Measurements from ENCODE around the gene CEP128.

Gene CEP128

GRCh38 chr14:80607430-80608190 is 333.9 kb downstream of the CEP128 start:
- DNase-seq (ENCODE audit: low spot score), result no peak

GRCh38 chr14:80606347-80606772 is 335.2 kb downstream of the CEP128 start:
- no peak for DNase-seq (ENCODE audit: low spot score)

DNA sequence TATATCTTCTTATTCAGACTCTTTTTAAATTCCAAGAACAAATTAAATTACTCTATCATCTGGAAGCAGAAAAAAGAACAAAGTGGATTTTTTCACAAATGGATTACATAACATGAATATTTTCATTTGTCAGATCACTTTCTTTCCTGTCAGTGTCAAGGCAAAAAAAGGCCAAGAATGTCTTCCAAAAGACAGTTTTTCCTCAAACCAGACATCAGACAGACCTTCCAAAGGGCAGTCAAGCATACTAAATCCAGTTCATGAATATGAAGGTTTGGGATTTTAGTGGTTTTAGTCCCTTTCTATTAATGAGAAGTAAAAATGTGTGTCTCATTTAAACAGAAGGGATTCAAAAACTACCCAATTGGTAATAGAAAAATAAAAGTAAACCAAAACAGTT is 336.0 kb downstream of the CEP128 start:
- DNase-seq (ENCODE audit: low spot score), result no peak

DNA sequence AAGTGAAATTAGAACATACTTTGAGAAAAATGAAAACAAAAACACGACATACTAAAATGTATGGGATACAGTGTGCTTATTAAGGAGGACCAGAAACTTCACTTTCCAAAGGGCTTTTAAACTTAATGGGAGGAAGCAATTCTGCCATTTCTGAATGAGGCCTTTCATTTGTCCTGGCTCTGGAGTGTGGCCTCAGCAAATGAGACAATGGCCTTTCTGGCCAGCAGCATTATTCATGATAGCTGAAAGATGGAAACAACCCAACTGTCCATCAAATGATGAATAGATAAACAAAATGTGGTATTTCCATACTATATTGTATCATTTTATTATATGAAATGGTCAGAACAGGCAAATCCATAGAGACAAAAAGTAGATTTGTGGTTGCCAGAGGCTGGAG is 338.6 kb downstream of the CEP128 start:
- no peak for DNase-seq (ENCODE audit: low spot score)

GRCh38 chr14:80587096-80587724 is 354.3 kb downstream of the CEP128 start:
- peak; percentile 11 for DNase-seq (ENCODE audit: low spot score)

DNA sequence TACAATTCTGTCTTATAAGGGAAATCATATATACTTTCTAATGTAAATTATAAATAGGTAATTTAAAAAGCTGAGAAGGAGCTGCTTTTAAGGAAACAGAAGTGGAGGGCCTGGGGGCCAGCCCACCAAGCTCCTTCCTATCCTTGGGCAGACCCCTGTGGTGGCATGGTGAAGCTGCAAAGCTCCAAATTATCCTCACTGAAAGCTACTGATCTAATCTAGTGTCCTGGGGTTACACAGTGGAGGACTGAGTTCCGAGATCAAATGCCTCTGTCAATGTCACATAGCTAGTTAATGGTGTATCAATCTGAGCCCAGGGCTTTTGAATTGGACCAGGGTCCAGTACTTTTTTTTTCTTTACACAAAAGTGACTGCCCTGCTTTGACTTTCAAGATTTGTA is 355.4 kb downstream of the CEP128 start:
- no peak for DNase-seq (ENCODE audit: low spot score)

GRCh38 chr14:80585506-80585835 is 356.1 kb downstream of the CEP128 start:
- no peak for DNase-seq (ENCODE audit: low spot score)

DNA sequence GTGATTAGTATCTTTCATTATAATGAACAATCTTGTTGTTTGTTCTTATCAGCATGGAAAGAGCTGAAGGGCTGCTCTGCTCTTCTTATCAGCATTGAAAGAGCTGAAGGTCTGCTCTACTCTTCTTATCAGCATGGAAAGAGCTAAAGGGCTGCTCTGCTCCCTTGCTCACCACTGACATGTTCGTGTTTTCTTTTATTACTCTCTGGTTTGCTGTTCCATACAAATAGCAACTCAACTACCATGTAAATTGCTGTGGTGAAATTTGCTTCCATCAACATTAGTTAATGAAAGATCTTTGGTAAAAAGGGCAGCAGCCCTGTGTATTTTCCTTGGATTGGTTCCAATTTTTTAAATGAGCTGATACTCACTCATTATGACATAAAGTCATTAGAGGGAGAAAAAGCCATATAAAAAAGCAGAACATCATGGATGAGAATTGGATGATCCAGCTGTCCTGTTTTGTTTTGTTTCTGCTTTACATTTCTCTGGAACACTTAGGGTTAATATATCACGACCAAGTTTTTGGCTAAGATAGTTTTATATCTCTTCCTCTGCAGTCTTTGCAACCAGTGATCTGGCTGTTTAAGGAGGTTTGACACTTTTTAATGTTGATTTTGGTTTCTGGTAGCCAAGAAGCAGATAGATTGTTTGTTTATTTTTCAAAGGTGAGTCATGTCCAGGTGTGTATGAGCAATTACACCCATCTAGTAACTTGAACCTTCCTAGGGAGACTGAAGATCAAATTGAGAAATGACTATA is 356.6 kb downstream of the CEP128 start:
- DNase-seq (ENCODE audit: low spot score), result no peak

GRCh38 chr14:80577599-80577998 is 363.9 kb downstream of the CEP128 start:
- no peak for DNase-seq (ENCODE audit: low spot score)

- DNase-seq (ENCODE audit: low spot score), result no peak
Observed at GRCh38 chr14:80576401-80576800, 365.1 kb downstream of the CEP128 start.

DNA sequence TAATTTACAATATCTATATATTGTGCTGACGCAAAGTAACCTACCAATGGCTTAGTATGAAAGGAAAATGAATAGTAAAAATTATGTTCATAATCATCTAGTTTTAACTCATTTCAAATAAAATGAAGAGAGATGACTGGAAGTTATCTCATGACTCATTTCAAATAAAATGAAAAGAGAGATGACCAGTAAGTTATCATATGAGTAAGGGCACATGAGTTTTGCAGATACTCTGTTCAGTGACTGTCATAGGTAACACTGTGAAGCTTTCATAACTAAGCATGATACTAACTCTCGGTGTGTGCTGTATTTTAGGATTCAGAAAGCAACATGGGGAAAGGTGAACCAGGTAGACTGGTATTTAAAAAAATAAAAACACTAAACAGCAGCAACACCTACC is 365.8 kb downstream of the CEP128 start:
- no peak for DNase-seq (ENCODE audit: low spot score)

DNA sequence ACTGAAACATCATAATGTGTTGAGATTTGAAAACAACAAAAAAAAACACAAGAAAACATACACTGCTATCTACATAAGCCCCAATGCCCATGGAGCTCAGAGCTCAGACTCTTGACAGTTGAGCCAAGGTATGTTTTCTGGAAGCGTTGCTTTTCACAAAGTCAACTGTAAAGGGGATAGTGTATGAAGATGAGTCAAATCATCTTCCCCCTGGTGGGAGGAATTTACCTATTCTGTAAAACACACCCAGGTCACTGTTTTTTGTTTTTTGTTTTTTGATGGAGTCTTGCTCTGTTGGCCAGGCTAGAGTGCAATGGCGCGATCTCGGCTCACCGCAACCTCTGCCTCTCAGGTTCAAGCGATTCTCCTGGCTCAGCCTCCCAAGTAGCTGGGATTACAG is 368.9 kb downstream of the CEP128 start:
- DNase-seq (ENCODE audit: low spot score), result no peak

DNA sequence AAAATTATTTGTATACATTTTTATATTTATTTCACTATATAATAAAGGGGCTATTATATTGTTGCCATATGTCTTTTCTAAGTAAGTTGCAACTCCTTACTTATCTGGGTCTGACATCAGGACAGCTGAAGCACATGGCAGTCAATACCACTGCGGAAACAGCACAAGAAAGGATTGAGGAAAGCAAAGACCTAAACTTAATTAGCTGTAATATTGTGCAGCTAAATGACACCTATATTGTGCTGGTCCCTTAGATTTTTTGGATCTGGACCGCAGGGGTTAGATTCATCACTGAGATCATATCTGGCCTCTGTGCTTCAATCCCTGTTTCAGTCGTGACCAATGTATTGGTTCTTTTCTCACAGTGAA is 370.6 kb downstream of the CEP128 start:
- DNase-seq (ENCODE audit: low spot score), result no peak

GRCh38 chr14:80567905-80568536 is 373.5 kb downstream of the CEP128 start:
- no peak for DNase-seq (ENCODE audit: low spot score)

GRCh38 chr14:80565001-80565400 is 376.5 kb downstream of the CEP128 start:
- DNase-seq (ENCODE audit: low spot score), result no peak

- DNase-seq (ENCODE audit: low spot score), result no peak
Observed at GRCh38 chr14:80564051-80564450, 377.5 kb downstream of the CEP128 start.

DNA sequence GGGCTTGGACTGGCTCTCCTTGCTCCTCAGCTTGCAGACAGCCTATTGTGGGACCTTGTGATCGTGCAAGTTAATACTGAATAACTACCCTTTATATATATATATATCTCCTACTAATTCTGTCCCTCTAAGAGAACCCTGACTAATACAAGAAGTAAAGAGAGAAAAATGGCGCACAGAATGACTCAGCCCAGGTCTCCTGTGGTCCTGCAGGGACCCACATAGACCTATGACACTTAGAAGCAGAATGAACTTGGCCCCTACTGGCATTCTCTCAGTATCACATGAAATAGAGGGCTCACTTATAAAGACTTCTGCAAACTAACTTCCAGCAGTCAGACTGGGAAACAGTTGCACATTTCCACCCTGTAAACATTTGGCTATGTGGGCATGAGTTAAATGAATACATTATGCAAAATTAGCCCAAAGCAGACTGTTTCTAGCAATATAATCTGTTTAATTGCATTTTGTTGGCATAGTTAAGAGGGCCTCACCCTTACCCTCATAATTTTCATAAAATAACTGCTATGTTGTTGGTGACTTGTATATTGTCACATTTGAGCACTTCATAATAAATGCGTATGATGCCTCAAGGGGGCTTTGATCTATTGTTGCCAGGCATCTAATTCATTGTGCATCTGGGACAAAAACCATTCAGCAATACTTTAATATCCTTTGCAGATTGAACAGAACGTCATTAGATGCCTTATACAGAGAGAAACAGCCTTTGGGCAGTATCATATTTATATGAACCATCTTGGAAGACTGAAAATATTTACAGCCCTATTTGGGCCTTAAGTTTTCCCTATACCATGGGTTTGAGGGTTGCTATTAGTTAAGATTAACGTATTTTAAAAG is 380.5 kb downstream of the CEP128 start:
- DNase-seq (ENCODE audit: low spot score), result no peak

DNA sequence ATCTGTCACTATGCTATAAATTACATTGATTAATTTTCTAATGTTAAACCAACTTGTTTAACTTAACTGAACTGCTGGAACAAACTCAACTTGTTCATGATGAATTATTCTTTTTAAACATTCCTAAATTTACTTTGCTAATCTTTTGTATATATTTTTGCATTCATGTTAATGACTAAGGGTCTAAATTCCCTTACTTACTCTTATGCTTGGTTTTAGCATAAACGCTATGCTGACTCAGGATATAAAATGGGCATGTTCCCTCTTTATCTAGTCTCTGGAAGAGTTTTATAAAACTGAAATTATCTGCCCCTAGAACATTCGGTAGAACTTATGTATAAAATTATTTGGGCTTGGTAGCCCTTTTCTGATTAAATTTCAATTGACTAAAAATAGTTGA is 387.4 kb downstream of the CEP128 start:
- no peak for DNase-seq (ENCODE audit: low spot score)

DNA sequence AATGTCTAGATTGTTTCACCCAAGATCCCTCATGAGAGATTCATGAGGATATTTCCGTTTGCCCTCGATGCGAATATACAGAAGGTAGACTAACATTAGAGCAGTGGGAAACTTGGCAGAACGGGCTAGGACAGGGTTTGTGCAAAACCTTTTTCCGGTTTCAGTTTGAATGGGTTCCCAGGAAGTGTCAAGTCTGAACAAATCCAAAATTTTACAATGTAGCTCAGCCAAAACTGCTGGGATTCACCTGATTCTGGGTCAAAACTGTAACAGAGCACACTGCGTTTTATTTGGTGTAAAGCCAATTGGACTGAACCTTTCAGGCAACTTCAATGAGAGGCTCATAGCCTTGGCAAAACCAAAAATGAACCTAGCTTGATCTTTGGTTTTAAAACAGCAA is 392.4 kb downstream of the CEP128 start:
- DNase-seq (ENCODE audit: low spot score), result no peak

GRCh38 chr14:80545935-80546854 is 395.3 kb downstream of the CEP128 start:
- no peak for DNase-seq (ENCODE audit: low spot score)

GRCh38 chr14:80544366-80544765 is 397.2 kb downstream of the CEP128 start:
- DNase-seq (ENCODE audit: low spot score), result no peak
